Mesenchymal stem cell (in vitro differentiated cells and primary cell): Measurements from ENCODE around the gene POLR3A.
A peak's percentile ranks its signal among the peaks of the same experiment; 100 is the strongest.
"Not testable (repeated sequence)": the region's sequence is repeated elsewhere in the genome, so short reads cannot be mapped to it uniquely, and the experiment has no call there.

Source experiments
- DNase-seq: peaks from one replicate; pipeline ENCODE4 v3.0.0-alpha.2; 2013
- H2AFZ ChIP-seq: one replicate; pipeline ENCODE4 v1.6.1; 2013; ENCODE audit warnings: low read depth, mild to moderate bottlenecking, control low read depth, inconsistent platforms, low read length, moderate library complexity
- H2AK5ac ChIP-seq: 2 replicates; pipeline ENCODE4 v1.6.1; 2013; ENCODE audit warnings: low read length, moderate library complexity, mild to moderate bottlenecking, inconsistent platforms; ENCODE audit not compliant: severe bottlenecking
- H2BK120ac ChIP-seq: one replicate; pipeline ENCODE4 v1.6.1; 2013; ENCODE audit warnings: low read depth, mild to moderate bottlenecking, inconsistent platforms, low read length, moderate library complexity
- H2BK12ac ChIP-seq, 2 experiments: one replicate each; pipeline ENCODE4 v1.6.1; 2013; ENCODE audit warnings: inconsistent platforms in 2 of 2, low read length in 2 of 2, mild to moderate bottlenecking in 2 of 2, moderate library complexity in 2 of 2, control low read depth in 1 of 2
- H2BK15ac ChIP-seq: one replicate; pipeline ENCODE4 v1.6.1; 2013; ENCODE audit warnings: mild to moderate bottlenecking, low read depth, inconsistent platforms; ENCODE audit not compliant: poor library complexity, severe bottlenecking
- H2BK5ac ChIP-seq: 2 replicates; pipeline ENCODE4 v1.6.1; 2013; ENCODE audit warnings: low read depth, mild to moderate bottlenecking, low read length, control low read depth, inconsistent platforms; ENCODE audit not compliant: poor library complexity, severe bottlenecking
- H3K14ac ChIP-seq, 2 experiments: one replicate each; pipeline ENCODE4 v1.6.1; 2013; ENCODE audit warnings: inconsistent platforms in 2 of 2, low read length in 2 of 2, control low read depth in 1 of 2, mild to moderate bottlenecking in 1 of 2, moderate library complexity in 1 of 2
- H3K18ac ChIP-seq, 2 experiments: one replicate each; pipeline ENCODE4 v1.6.1; 2013; ENCODE audit warnings: inconsistent platforms in 2 of 2, low read length in 2 of 2, control low read depth in 1 of 2, low read depth in 1 of 2, mild to moderate bottlenecking in 1 of 2
- H3K23ac ChIP-seq, 2 experiments: one replicate each; pipeline ENCODE4 v1.6.1; 2013; ENCODE audit warnings: inconsistent platforms in 2 of 2, low read length in 2 of 2, mild to moderate bottlenecking in 2 of 2, moderate library complexity in 2 of 2, control low read depth in 1 of 2
- H3K27ac ChIP-seq: 2 replicates; pipeline ENCODE4 v1.5.1; 2013; ENCODE audit warnings: mild to moderate bottlenecking, moderate library complexity, low read length, control low read depth, inconsistent platforms; ENCODE audit not compliant: poor library complexity, severe bottlenecking
- H3K27me3 ChIP-seq, 2 experiments: 2 replicates each; pipeline versions ENCODE4 v1.6.1 to v1.7.0; 2013; ENCODE audit warnings: low read length in 2 of 2, mild to moderate bottlenecking in 2 of 2, moderate library complexity in 2 of 2, control low read depth in 1 of 2, inconsistent platforms in 1 of 2; ENCODE audit not compliant: control insufficient read depth in 1 of 2, insufficient read depth in 1 of 2
- H3K36me3 ChIP-seq, 2 experiments: 2 replicates each; pipeline versions ENCODE4 v1.6.1 to v1.7.0; 2013; ENCODE audit warnings: low read length in 2 of 2, control low read depth in 1 of 2, inconsistent platforms in 1 of 2, low read depth in 1 of 2, mild to moderate bottlenecking in 1 of 2; ENCODE audit not compliant: insufficient read depth in 2 of 2, control insufficient read depth in 1 of 2
- H3K4ac ChIP-seq, 2 experiments: one replicate each; pipeline ENCODE4 v1.6.1; 2013; ENCODE audit warnings: inconsistent platforms in 2 of 2, low read length in 2 of 2, mild to moderate bottlenecking in 2 of 2, moderate library complexity in 2 of 2, control low read depth in 1 of 2, low read depth in 1 of 2
- H3K4me1 ChIP-seq: 2 replicates; pipeline ENCODE4 v1.6.1; 2013; ENCODE audit warnings: low read depth, low read length, control low read depth; ENCODE audit not compliant: control insufficient read depth, insufficient read depth
- H3K4me2 ChIP-seq: 2 replicates; pipeline ENCODE4 v1.6.1; 2013; ENCODE audit warnings: low read length, mild to moderate bottlenecking, inconsistent platforms; ENCODE audit not compliant: poor library complexity, severe bottlenecking
- H3K4me3 ChIP-seq, 2 experiments: 2 replicates each; pipeline versions ENCODE4 v1.5.1 to v1.7.0; 2013; ENCODE audit warnings: low read length in 2 of 2, mild to moderate bottlenecking in 2 of 2, control low read depth in 1 of 2, low read depth in 1 of 2; ENCODE audit not compliant: insufficient read depth in 1 of 2
- H3K79me1 ChIP-seq: replicated peaks from 2 replicates; pipeline ENCODE4 v1.6.1; 2013; ENCODE audit warnings: mild to moderate bottlenecking, control low read depth, low read length, inconsistent platforms; ENCODE audit not compliant: poor library complexity, severe bottlenecking
- H3K9ac ChIP-seq: 2 replicates; pipeline ENCODE4 v1.7.0; 2013; ENCODE audit warnings: mild to moderate bottlenecking, low read length, moderate library complexity
- H3K9me3 ChIP-seq: 2 replicates; pipeline ENCODE4 v1.7.0; 2013; ENCODE audit warnings: mild to moderate bottlenecking, low read length; ENCODE audit not compliant: control insufficient read depth
- H4K8ac ChIP-seq: one replicate; pipeline ENCODE4 v1.6.1; 2013; ENCODE audit warnings: inconsistent platforms, mild to moderate bottlenecking, low read length, moderate library complexity
- H4K91ac ChIP-seq: one replicate; pipeline ENCODE4 v1.6.1; 2013; ENCODE audit warnings: mild to moderate bottlenecking, low read length, inconsistent platforms
- WGBS: methylation state at CpG from one replicate; pipeline ENCODE4 v1.1.7; 2013; ENCODE audit warnings: mixed read lengths; 5-methylcytosine and 5-hydroxymethylcytosine counted together

POLR3A gene

DNA sequence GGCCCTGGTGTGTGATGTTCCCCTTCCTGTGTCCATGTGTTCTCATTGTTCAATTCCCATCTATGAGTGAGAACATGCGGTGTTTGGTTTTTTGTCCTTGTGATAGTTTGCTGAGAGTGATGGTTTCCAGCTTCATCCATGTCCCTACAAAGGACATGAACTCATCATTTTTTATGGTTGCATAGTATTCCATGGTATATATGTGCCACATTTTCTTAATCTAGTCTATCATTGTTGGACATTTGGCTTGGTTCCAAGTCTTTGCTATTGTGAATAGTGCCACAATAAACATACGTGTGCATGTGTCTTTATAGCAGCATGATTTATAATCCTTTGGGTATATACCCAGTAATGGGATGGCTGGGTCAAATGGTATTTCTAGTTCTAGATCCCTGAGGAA is 35.6 kb upstream of the POLR3A start:
- not testable (repeated sequence) for H3K9ac ChIP-seq, H2AFZ ChIP-seq, H2BK12ac ChIP-seq, H3K4ac ChIP-seq, H2BK15ac ChIP-seq, H4K8ac ChIP-seq, H3K36me3 ChIP-seq, H3K4me3 ChIP-seq, H4K91ac ChIP-seq, H3K14ac ChIP-seq, H3K9me3 ChIP-seq, H3K23ac ChIP-seq, H3K4me1 ChIP-seq, H3K79me1 ChIP-seq, H3K27me3 ChIP-seq, H3K18ac ChIP-seq, DNase-seq, H2AK5ac ChIP-seq, H2BK120ac ChIP-seq, H3K4me2 ChIP-seq, H2BK5ac ChIP-seq, H3K27ac ChIP-seq
- WGBS, result no CpG with 5 or more reads among the region's 2 CpGs

DNA sequence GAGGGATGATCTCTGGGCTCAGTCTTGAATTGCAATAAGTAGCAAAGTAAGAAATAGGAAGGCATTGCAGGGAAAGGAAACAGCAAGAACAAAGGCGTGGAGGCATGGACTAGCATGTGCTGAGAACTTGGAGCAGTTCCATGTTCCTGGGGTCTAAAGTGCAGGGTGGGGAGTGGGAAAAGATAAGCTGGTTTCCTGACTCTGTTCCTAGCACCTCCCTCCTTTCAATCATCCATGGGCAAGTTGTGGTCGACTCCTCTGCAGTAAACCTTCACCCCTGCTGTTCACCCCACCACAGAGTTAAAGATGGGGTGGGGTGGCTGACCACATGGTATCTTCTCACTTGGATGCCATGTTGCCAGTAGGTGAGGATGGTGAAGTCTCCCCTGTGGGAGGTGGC is 33.9 kb upstream of the POLR3A start:
- H3K4me3 ChIP-seq, result no peak overlapping the region
- no peak overlapping the region for H3K9ac ChIP-seq
- H2BK15ac ChIP-seq, result no peak overlapping the region
- no peak overlapping the region for H2BK12ac ChIP-seq
- peaks cover 4% of the 10 kb centered on the region for H3K4me1 ChIP-seq
- H4K8ac ChIP-seq, result no peak overlapping the region
- no peak overlapping the region for H3K27ac ChIP-seq
- DNase-seq, result no peak
- H3K79me1 ChIP-seq, result no peaks in the 10 kb centered on the region
- no peak overlapping the region for H3K18ac ChIP-seq
- no peak overlapping the region for H2AFZ ChIP-seq
- WGBS, result 93% methylated on average over 1 of the region's 2 CpGs
- H3K14ac ChIP-seq, result no peak overlapping the region
- H3K4ac ChIP-seq, result no peak overlapping the region
- H2BK120ac ChIP-seq, result no peak overlapping the region
- no peak overlapping the region for H4K91ac ChIP-seq
- H2AK5ac ChIP-seq, result no peak overlapping the region
- no peaks in the 10 kb centered on the region for H3K9me3 ChIP-seq
- H3K23ac ChIP-seq, result no peak overlapping the region
- no peaks in the 10 kb centered on the region for H3K27me3 ChIP-seq
- no peak overlapping the region for H2BK5ac ChIP-seq
- H3K4me2 ChIP-seq, result no peak overlapping the region
- H3K36me3 ChIP-seq, result no peaks in the 10 kb centered on the region

DNA sequence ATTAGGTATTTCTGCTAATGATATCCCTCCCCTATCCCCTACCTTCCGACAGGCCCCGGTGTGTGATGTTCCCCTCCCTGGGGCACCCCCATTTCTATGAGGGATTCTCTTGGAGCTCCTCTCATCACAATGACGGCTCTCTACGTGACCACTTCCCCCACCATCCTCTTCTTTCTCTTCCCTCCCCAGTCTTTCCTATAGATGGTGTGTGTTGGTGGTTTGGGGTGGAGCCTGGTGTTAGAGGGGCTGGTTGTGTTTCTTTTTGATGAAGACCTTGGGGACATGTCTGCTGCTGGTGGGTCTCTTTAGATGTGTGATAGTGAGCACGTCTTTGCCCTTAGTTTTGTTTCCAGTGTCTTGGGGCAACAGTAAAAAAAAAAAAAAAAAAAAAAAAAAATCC is 33.0 kb upstream of the POLR3A start:
- H3K4me3 ChIP-seq, result no peak overlapping the region
- H3K27ac ChIP-seq, result no peak overlapping the region
- no peak overlapping the region for H3K23ac ChIP-seq
- no peak overlapping the region for H4K91ac ChIP-seq
- H2BK15ac ChIP-seq, result no peak overlapping the region
- no peak overlapping the region for H2AK5ac ChIP-seq
- DNase-seq, result no peak
- H3K9ac ChIP-seq, result no peak overlapping the region
- no peak overlapping the region for H3K4me2 ChIP-seq
- peaks cover 4% of the 10 kb centered on the region for H3K4me1 ChIP-seq
- no peaks in the 10 kb centered on the region for H3K27me3 ChIP-seq
- no peak overlapping the region for H2BK120ac ChIP-seq
- WGBS, result 95% methylated on average over 2 of the region's 5 CpGs
- H2AFZ ChIP-seq, result no peak overlapping the region
- no peak overlapping the region for H3K4ac ChIP-seq
- H3K18ac ChIP-seq, result no peak overlapping the region
- H3K9me3 ChIP-seq, result no peaks in the 10 kb centered on the region
- no peaks in the 10 kb centered on the region for H3K79me1 ChIP-seq
- H2BK12ac ChIP-seq, result no peak overlapping the region
- H3K36me3 ChIP-seq, result no peaks in the 10 kb centered on the region
- H3K14ac ChIP-seq, result no peak overlapping the region
- H2BK5ac ChIP-seq, result no peak overlapping the region
- H4K8ac ChIP-seq, result no peak overlapping the region

DNA sequence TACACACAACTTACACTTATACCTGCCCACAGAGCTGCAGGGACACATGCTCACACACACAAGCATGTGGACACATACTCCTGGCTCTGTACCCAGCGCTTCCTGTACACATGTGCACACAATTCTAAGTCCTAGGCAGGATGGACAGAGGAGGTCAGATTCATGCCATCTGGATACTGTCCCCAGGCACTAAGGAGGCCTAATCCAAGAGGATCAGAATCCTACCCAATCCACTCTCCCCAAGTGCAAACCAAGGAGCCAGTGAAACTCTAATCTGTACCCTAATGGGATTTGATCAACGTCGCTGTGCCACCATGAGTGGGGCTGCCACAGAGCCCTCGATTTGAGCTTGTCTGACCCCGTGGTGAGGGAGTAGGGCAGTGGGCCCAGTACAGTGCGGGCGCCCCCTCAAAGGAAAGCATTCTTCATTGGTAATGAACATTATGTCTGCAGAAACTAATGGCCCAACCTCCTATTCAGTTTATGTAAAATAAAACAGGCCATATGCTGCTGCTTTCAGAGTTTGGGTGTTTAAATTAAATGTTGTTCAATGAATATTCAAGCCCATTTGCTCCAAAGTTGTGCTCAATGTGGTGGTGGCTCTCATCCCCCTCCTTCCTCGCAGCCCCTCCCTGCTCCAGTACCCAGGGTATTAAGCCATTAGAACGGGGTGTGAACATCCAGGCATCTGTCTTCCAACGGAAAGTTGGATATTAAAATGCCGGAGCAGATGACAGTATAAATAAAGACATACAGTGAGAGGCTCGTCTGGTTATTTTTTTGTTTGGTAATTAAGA is 30.8 kb upstream of the POLR3A start:
- Histone ChIP-seq H3K23ac (peak overlapping the region in 1 of 2 experiments; percentile 50), H2AK5ac (no peak overlapping the region), H3K9me3 (no peaks in the 10 kb centered on the region), H2BK120ac (no peak overlapping the region), H3K27ac (no peak overlapping the region), H3K79me1 (peaks cover 1% of the 10 kb centered on the region), H3K4me1 (peaks cover 1% of the 10 kb centered on the region), H4K91ac (no peak overlapping the region), H3K4me2 (no peak overlapping the region), H2BK5ac (no peak overlapping the region), H3K36me3 (peaks cover 0 to 3% of the 10 kb centered on the region in 2 experiments), H3K4ac (no peak overlapping the region), H3K9ac (no peak overlapping the region), H2BK12ac (no peak overlapping the region), H2AFZ (no peak overlapping the region), H3K14ac (no peak overlapping the region), H2BK15ac (no peak overlapping the region), H4K8ac (no peak overlapping the region), H3K27me3 (no peaks in the 10 kb centered on the region), H3K4me3 (no peak overlapping the region), H3K18ac (no peak overlapping the region)
- WGBS, result 89% methylated on average over 12 of the region's 12 CpGs
- no peak for DNase-seq
